ENCODE measurements around the gene APBA3.

DNA sequence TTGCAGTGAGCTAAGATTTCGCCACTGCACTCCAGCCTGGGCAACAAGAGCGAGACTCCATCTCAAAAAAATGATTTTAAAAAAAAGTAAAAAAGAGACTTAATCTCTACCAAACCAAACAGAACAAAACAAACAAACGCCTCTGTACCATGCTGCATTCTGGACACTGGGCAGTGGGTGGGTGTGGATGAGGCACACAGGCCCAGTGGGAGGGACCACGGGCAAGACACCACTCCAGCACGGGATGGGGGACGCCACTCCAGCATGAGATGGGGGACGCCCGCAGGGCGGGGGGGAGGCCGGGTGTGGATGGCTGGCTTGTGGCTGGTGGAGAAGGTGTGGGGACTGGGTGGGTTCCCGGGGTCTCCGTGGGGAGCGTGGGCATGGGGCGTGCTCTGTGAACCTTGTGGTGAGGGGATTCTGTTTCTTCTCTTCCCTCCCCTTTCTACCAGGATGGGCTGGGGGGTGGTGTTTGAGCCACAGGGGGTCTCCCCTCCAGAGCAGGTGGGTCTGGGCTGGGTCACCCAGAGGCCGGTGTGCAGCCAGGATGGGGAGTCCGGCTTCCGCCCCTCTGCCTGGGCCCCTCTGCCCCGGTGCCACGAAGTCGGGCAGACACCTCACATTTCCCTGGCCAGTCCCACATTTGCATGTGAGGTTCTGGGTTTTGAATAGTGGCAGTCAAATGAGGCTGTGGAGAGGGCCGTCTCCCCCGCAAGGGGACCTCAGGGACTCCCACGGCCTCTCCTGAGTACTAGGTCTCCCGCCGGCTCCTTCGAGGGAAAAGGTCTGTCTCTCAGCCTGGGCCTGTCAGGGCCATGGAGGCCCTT, 48.6 kb upstream of the APBA3 start:
- TF ChIP-seq, protein P1, sequence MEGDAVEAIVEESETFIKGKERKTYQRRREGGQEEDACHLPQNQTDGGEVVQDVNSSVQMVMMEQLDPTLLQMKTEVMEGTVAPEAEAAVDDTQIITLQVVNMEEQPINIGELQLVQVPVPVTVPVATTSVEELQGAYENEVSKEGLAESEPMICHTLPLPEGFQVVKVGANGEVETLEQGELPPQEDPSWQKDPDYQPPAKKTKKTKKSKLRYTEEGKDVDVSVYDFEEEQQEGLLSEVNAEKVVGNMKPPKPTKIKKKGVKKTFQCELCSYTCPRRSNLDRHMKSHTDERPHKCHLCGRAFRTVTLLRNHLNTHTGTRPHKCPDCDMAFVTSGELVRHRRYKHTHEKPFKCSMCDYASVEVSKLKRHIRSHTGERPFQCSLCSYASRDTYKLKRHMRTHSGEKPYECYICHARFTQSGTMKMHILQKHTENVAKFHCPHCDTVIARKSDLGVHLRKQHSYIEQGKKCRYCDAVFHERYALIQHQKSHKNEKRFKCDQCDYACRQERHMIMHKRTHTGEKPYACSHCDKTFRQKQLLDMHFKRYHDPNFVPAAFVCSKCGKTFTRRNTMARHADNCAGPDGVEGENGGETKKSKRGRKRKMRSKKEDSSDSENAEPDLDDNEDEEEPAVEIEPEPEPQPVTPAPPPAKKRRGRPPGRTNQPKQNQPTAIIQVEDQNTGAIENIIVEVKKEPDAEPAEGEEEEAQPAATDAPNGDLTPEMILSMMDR (IDR thresholded peaks at IDR 0.05), result no peak
- no peak for TF ChIP-seq POLR2A (IDR thresholded peaks at IDR 0.05)

Data from heart left ventricle (tissue), 13 donors.